Activated CD8-positive, alpha-beta memory T cell treated with anti-CD3 and anti-CD28 coated beads for 36 hours (primary cell): ENCODE data around the gene BAIAP2. TPM values are rescaled to one million over a fixed set of nuclear protein-coding genes. Genes with fewer than 3 reads are reported as not detected.

Experiments
- CTCF ChIA-PET: fragments of 350-600 bp; sonication (Branson Sonifier 250); formaldehyde crosslinking; loops from one replicate; lab custom pipeline; 2021; ENCODE audit warnings: antibody characterized with exemption; lab: Charles Lee
- POLR2A ChIA-PET: fragments of 350-600 bp; sonication (Branson Sonifier 250); formaldehyde crosslinking; loops from one replicate; lab custom pipeline; 2021; ENCODE audit warnings: antibody characterized with exemption; lab: Charles Lee
- total RNA-seq, 2 experiments: library from RNA; stranded (reverse); gene quantifications; one replicate each; pipeline ENCODE4 v1.2.3, GENCODE V29; 2021

BAIAP2 gene
- total RNA-seq, 2 experiments from 2014 or later, result 5.8 to 6.3 TPM

GRCh38 chr17:81102352-81102751, 67.4 kb downstream of the BAIAP2 start:
- CTCF ChIA-PET, result interaction anchor here (0.6 to 3.7 kb wide), 25 partner anchors 10 to 675 kb away, joined by 3 to 50 read pairs (median 4); partner anchors contain the start of genes CEP131, NDUFAF8 and TEPSIN
- POLR2A ChIA-PET, result no interaction called here

- ChIA-PET CTCF (interaction anchor here (1.0 to 3.7 kb wide), 15 partner anchors 9 to 204 kb away, joined by 3 to 50 read pairs (median 6); partner anchors contain the start of genes NDUFAF8 and TEPSIN), POLR2A (no interaction called here)
These were observed 67.9 kb downstream of the BAIAP2 start for GRCh38 chr17:81102869-81103268.

- CTCF ChIA-PET, result interaction anchor here (1.3 to 3.7 kb wide), 5 partner anchors 9 to 676 kb away, joined by 3 to 50 read pairs (median 9); no protein-coding TSS in a partner anchor
- POLR2A ChIA-PET, result no interaction called here
These were observed 68.4 kb downstream of the BAIAP2 start for GRCh38 chr17:81103379-81103778.

- POLR2A ChIA-PET, result no interaction called here
- CTCF ChIA-PET, result interaction anchor here (0.6 kb wide), 1 partner anchor 101 kb away, joined by 3 read pairs; no protein-coding TSS in a partner anchor
These were observed 71.8 kb downstream of the BAIAP2 start for GRCh38 chr17:81106716-81107115.

- ChIA-PET POLR2A (no interaction called here), CTCF (no interaction called here)
These were observed 73.3 kb downstream of the BAIAP2 start for GRCh38 chr17:81108220-81108619.

- POLR2A ChIA-PET, result no interaction called here
- CTCF ChIA-PET, result interaction anchor here (5.0 kb wide), 1 partner anchor 7 kb away, joined by 24 read pairs; no protein-coding TSS in a partner anchor
These were observed 75.0 kb downstream of the BAIAP2 start for GRCh38 chr17:81109957-81110356.

GRCh38 chr17:81110488-81111040, 75.6 kb downstream of the BAIAP2 start:
- CTCF ChIA-PET, result interaction anchor here (5.0 kb wide), 1 partner anchor 8 kb away, joined by 24 read pairs; no protein-coding TSS in a partner anchor
- POLR2A ChIA-PET, result no interaction called here

- POLR2A ChIA-PET, result no interaction called here
- CTCF ChIA-PET, result interaction anchor here (1.0 to 5.0 kb wide), 2 partner anchors 9 to 87 kb away, joined by 3 to 24 read pairs; no protein-coding TSS in a partner anchor
These were observed 76.1 kb downstream of the BAIAP2 start for GRCh38 chr17:81111066-81111465.

GRCh38 chr17:81112450-81112849, 77.5 kb downstream of the BAIAP2 start:
- CTCF ChIA-PET, result interaction anchor here (5.0 kb wide), 1 partner anchor 10 kb away, joined by 24 read pairs; no protein-coding TSS in a partner anchor
- POLR2A ChIA-PET, result no interaction called here

GRCh38 chr17:81113158-81113724, 78.3 kb downstream of the BAIAP2 start:
- POLR2A ChIA-PET, result no interaction called here
- CTCF ChIA-PET, result interaction anchor here (5.0 kb wide), 1 partner anchor 11 kb away, joined by 24 read pairs; no protein-coding TSS in a partner anchor

GRCh38 chr17:81114351-81115093, 79.6 kb downstream of the BAIAP2 start:
- ChIA-PET POLR2A (no interaction called here), CTCF (interaction anchor here (5.0 kb wide), 1 partner anchor 12 kb away, joined by 24 read pairs; no protein-coding TSS in a partner anchor)

- POLR2A ChIA-PET, result interaction anchor here (0.6 kb wide), 1 partner anchor 882 kb away, joined by 3 read pairs; no protein-coding TSS in a partner anchor
- CTCF ChIA-PET, result no interaction called here
These were observed 80.3 kb downstream of the BAIAP2 start for GRCh38 chr17:81115219-81115618.

GRCh38 chr17:81115749-81116464, 81.0 kb downstream of the BAIAP2 start:
- POLR2A ChIA-PET, result interaction anchor here (0.6 kb wide), 2 partner anchors 125 to 881 kb away, joined by 3 to 7 read pairs; no protein-coding TSS in a partner anchor
- CTCF ChIA-PET, result no interaction called here

- ChIA-PET CTCF (interaction anchor here (0.8 to 1.8 kb wide), 2 partner anchors 15 to 93 kb away, joined by 3 to 9 read pairs; no protein-coding TSS in a partner anchor), POLR2A (interaction anchor here (0.6 kb wide), 1 partner anchor 124 kb away, joined by 7 read pairs; no protein-coding TSS in a partner anchor)
These were observed 81.8 kb downstream of the BAIAP2 start for GRCh38 chr17:81116704-81117103.

- ChIA-PET POLR2A (no interaction called here), CTCF (interaction anchor here (1.8 kb wide), 1 partner anchor 16 kb away, joined by 9 read pairs; no protein-coding TSS in a partner anchor)
These were observed 82.8 kb downstream of the BAIAP2 start for GRCh38 chr17:81117672-81118198.

GRCh38 chr17:81118308-81119221, 83.6 kb downstream of the BAIAP2 start:
- ChIA-PET POLR2A (no interaction called here), CTCF (interaction anchor here (1.8 kb wide), 1 partner anchor 16 kb away, joined by 9 read pairs; no protein-coding TSS in a partner anchor)
